ENCODE results near the gene PID1.

PID1 gene

DNA sequence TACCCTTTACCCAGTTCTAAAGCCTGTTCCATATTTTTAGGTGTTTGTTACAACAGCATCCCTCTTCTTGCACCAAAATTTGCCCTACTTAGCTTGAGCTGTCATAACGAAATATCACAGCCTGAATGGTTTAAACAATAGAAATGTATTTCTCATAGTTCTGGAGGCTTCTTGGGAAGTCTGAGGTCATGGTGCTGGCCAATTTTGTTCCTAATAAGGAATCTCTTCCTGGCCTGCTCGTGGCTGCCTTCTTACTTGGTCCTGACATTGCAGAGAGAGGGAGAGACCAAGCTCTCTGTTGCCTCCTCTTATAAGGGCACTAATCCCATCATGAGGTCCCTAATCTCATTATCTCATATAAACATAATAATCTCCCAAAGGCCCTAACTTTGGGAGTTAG, 267.8 kb downstream of the PID1 start:
- H3K4ac ChIP-seq (ENCODE audit: low read depth, low read length) = no peak overlapping the region
- no CpG with 5 or more reads among the region's 2 CpGs for WGBS (ENCODE audit: extremely low coverage, insufficient coverage, insufficient read length)
- DNase-seq = no peak

DNA sequence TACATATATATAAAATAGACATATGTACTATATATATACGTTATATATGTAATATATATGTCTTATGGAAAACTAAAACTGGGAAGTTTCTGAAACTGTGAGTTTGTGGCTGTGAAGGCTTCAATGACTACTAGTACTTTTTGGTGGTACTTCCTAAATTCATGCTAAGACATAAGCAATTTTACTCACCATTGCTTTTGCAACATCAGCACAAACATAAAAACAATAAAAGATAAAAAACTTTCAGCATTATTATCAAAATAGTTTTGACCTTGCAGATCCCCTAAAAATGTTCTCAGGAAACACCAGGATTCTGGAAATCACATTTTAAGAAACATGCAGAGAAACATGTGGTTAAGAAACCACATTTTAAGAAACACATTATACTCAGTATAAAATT, 269.9 kb downstream of the PID1 start:
- H2BK120ac ChIP-seq (ENCODE audit: insufficient read depth, low read length, poor library complexity) = no peak overlapping the region
- no peak overlapping the region for H3K18ac ChIP-seq (ENCODE audit: low read length)
- H3K27ac ChIP-seq (ENCODE audit: low read depth, low read length) = no peak overlapping the region
- no peak overlapping the region for H3K4me3 ChIP-seq (ENCODE audit: low read depth, low read length)
- H3K79me2 ChIP-seq (ENCODE audit: control insufficient read depth, insufficient read depth, low read length, poor library complexity) = no peaks in the 10 kb centered on the region
- H4K91ac ChIP-seq (ENCODE audit: low read depth, low read length) = no peak overlapping the region
- H3K36me3 ChIP-seq (ENCODE audit: control insufficient read depth in 1 of 2, insufficient read depth in 2 of 2, low read length in 2 of 2) = no peaks in the 10 kb centered on the region
- H3K4me2 ChIP-seq (ENCODE audit: low read length) = no peak overlapping the region
- H4K12ac ChIP-seq (ENCODE audit: low read depth, low read length) = no peak overlapping the region
- no peak overlapping the region for H2BK12ac ChIP-seq (ENCODE audit: low read length)
- no peak overlapping the region for H2AFZ ChIP-seq (ENCODE audit: insufficient read depth, low read length, poor library complexity)
- H3K23ac ChIP-seq (ENCODE audit: low read length) = no peak overlapping the region
- no peaks in the 10 kb centered on the region for H3K27me3 ChIP-seq (ENCODE audit: insufficient read depth, low read length)
- DNase-seq = no peak
- peaks cover 9% of the 10 kb centered on the region for H3K9me3 ChIP-seq (ENCODE audit: insufficient read depth, low read depth, low read length)
- H4K8ac ChIP-seq (ENCODE audit: low read depth, low read length) = no peak overlapping the region
- no peak overlapping the region for H3K4ac ChIP-seq (ENCODE audit: low read depth, low read length)
- no peak overlapping the region for H3K9ac ChIP-seq (ENCODE audit: low read length)
- no peak overlapping the region for H2AK5ac ChIP-seq (ENCODE audit: low read length)
- no peak overlapping the region for H2BK5ac ChIP-seq (ENCODE audit: low read depth, low read length, poor library complexity)
- no CpG with 5 or more reads among the region's 1 CpG for WGBS (ENCODE audit: extremely low coverage, insufficient coverage, insufficient read length)
- H3K4me1 ChIP-seq (ENCODE audit: control insufficient read depth in 1 of 2, insufficient read depth in 2 of 2, low read length in 2 of 2) = no peaks in the 10 kb centered on the region
- H3K79me1 ChIP-seq (ENCODE audit: low read length) = no peaks in the 10 kb centered on the region
- no peak overlapping the region for H3K14ac ChIP-seq (ENCODE audit: low read length)

More for the DNA sequence above, 267.8 kb downstream of the PID1 start:
- H2BK12ac ChIP-seq (ENCODE audit: low read length) = no peak overlapping the region
- H2BK5ac ChIP-seq (ENCODE audit: low read depth, low read length, poor library complexity) = no peak overlapping the region
- H4K12ac ChIP-seq (ENCODE audit: low read depth, low read length) = no peak overlapping the region
- no peak overlapping the region for H2BK120ac ChIP-seq (ENCODE audit: insufficient read depth, low read length, poor library complexity)
- no peak overlapping the region for H3K4me2 ChIP-seq (ENCODE audit: low read length)
- H2AK5ac ChIP-seq (ENCODE audit: low read length) = no peak overlapping the region
- no peak overlapping the region for H2AFZ ChIP-seq (ENCODE audit: insufficient read depth, low read length, poor library complexity)
- H3K14ac ChIP-seq (ENCODE audit: low read length) = no peak overlapping the region
- no peaks in the 10 kb centered on the region for H3K27me3 ChIP-seq (ENCODE audit: insufficient read depth, low read length)
- H3K4me3 ChIP-seq (ENCODE audit: low read depth, low read length) = no peak overlapping the region
- H3K79me1 ChIP-seq (ENCODE audit: low read length) = no peaks in the 10 kb centered on the region
- no peaks in the 10 kb centered on the region for H3K79me2 ChIP-seq (ENCODE audit: control insufficient read depth, insufficient read depth, low read length, poor library complexity)
- H4K8ac ChIP-seq (ENCODE audit: low read depth, low read length) = no peak overlapping the region
- H3K9ac ChIP-seq (ENCODE audit: low read length) = no peak overlapping the region
- H3K27ac ChIP-seq (ENCODE audit: low read depth, low read length) = no peak overlapping the region
- H3K36me3 ChIP-seq (ENCODE audit: control insufficient read depth in 1 of 2, insufficient read depth in 2 of 2, low read length in 2 of 2) = no peaks in the 10 kb centered on the region
- H3K23ac ChIP-seq (ENCODE audit: low read length) = no peak overlapping the region
- H3K9me3 ChIP-seq (ENCODE audit: insufficient read depth, low read depth, low read length) = peaks cover 9% of the 10 kb centered on the region
- H3K4me1 ChIP-seq (ENCODE audit: control insufficient read depth in 1 of 2, insufficient read depth in 2 of 2, low read length in 2 of 2) = no peaks in the 10 kb centered on the region
- H4K91ac ChIP-seq (ENCODE audit: low read depth, low read length) = no peak overlapping the region
- H3K18ac ChIP-seq (ENCODE audit: low read length) = no peak overlapping the region

GRCh38 chr2:228999326-228999725, 271.8 kb downstream of the PID1 start:
- H2AK5ac ChIP-seq (ENCODE audit: low read length) = no peak overlapping the region
- no CpG with 5 or more reads among the region's 1 CpG for WGBS (ENCODE audit: extremely low coverage, insufficient coverage, insufficient read length)
- no peak overlapping the region for H2BK12ac ChIP-seq (ENCODE audit: low read length)
- no peak overlapping the region for H2BK5ac ChIP-seq (ENCODE audit: low read depth, low read length, poor library complexity)
- H3K4me3 ChIP-seq (ENCODE audit: low read depth, low read length) = no peak overlapping the region
- H2BK120ac ChIP-seq (ENCODE audit: insufficient read depth, low read length, poor library complexity) = no peak overlapping the region
- no peak overlapping the region for H3K23ac ChIP-seq (ENCODE audit: low read length)
- H3K79me2 ChIP-seq (ENCODE audit: control insufficient read depth, insufficient read depth, low read length, poor library complexity) = no peaks in the 10 kb centered on the region
- H3K14ac ChIP-seq (ENCODE audit: low read length) = no peak overlapping the region
- no peak overlapping the region for H4K8ac ChIP-seq (ENCODE audit: low read depth, low read length)
- H2AFZ ChIP-seq (ENCODE audit: insufficient read depth, low read length, poor library complexity) = no peak overlapping the region
- H3K9me3 ChIP-seq (ENCODE audit: insufficient read depth, low read depth, low read length) = peaks cover 9% of the 10 kb centered on the region
- no peaks in the 10 kb centered on the region for H3K4me1 ChIP-seq (ENCODE audit: control insufficient read depth in 1 of 2, insufficient read depth in 2 of 2, low read length in 2 of 2)
- DNase-seq = no peak
- H3K18ac ChIP-seq (ENCODE audit: low read length) = no peak overlapping the region
- no peak overlapping the region for H3K9ac ChIP-seq (ENCODE audit: low read length)
- H4K12ac ChIP-seq (ENCODE audit: low read depth, low read length) = no peak overlapping the region
- H3K4ac ChIP-seq (ENCODE audit: low read depth, low read length) = no peak overlapping the region
- H3K27me3 ChIP-seq (ENCODE audit: insufficient read depth, low read length) = no peaks in the 10 kb centered on the region
- no peaks in the 10 kb centered on the region for H3K36me3 ChIP-seq (ENCODE audit: control insufficient read depth in 1 of 2, insufficient read depth in 2 of 2, low read length in 2 of 2)
- no peak overlapping the region for H3K4me2 ChIP-seq (ENCODE audit: low read length)
- no peak overlapping the region for H4K91ac ChIP-seq (ENCODE audit: low read depth, low read length)
- H3K27ac ChIP-seq (ENCODE audit: low read depth, low read length) = no peak overlapping the region
- H3K79me1 ChIP-seq (ENCODE audit: low read length) = no peaks in the 10 kb centered on the region

DNA sequence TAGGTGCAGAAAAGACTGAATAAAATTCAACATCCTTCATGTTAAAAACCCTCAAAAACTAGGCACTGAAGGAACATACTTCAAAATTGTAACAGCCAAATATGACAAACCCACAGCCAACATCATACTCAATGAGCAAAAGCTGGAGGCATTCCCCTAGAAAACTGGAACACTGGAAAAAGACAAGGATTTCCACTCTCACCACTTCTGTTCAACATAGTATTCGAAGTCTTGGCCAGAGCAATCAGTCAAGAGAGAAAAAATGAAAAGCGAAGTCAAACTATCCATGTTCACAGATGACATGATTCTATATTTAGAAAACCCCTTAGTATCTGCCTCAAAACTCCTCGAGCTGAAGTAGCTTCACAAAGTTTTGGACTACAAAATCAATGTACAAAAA, 282.3 kb downstream of the PID1 start:
- Histone ChIP-seq H4K12ac (ENCODE audit: low read depth, low read length) (no peak overlapping the region), H3K79me2 (ENCODE audit: control insufficient read depth, insufficient read depth, low read length, poor library complexity) (no peaks in the 10 kb centered on the region), H4K91ac (ENCODE audit: low read depth, low read length) (no peak overlapping the region), H3K27ac (ENCODE audit: low read depth, low read length) (no peak overlapping the region), H3K4ac (ENCODE audit: low read depth, low read length) (no peak overlapping the region), H3K18ac (ENCODE audit: low read length) (no peak overlapping the region), H3K36me3 (ENCODE audit: control insufficient read depth in 1 of 2, insufficient read depth in 2 of 2, low read length in 2 of 2) (peaks cover 0 to 3% of the 10 kb centered on the region in 2 experiments), H4K8ac (ENCODE audit: low read depth, low read length) (no peak overlapping the region), H3K27me3 (ENCODE audit: insufficient read depth, low read length) (no peaks in the 10 kb centered on the region), H2BK12ac (ENCODE audit: low read length) (no peak overlapping the region), H3K9ac (ENCODE audit: low read length) (no peak overlapping the region), H2AFZ (ENCODE audit: insufficient read depth, low read length, poor library complexity) (no peak overlapping the region), H2BK5ac (ENCODE audit: low read depth, low read length, poor library complexity) (no peak overlapping the region), H3K14ac (ENCODE audit: low read length) (no peak overlapping the region), H3K4me3 (ENCODE audit: low read depth, low read length) (no peak overlapping the region), H2BK120ac (ENCODE audit: insufficient read depth, low read length, poor library complexity) (no peak overlapping the region), H2AK5ac (ENCODE audit: low read length) (no peak overlapping the region), H3K79me1 (ENCODE audit: low read length) (no peaks in the 10 kb centered on the region), H3K23ac (ENCODE audit: low read length) (no peak overlapping the region), H3K4me2 (ENCODE audit: low read length) (no peak overlapping the region), H3K9me3 (ENCODE audit: insufficient read depth, low read depth, low read length) (peaks cover 21% of the 10 kb centered on the region), H3K4me1 (ENCODE audit: control insufficient read depth in 1 of 2, insufficient read depth in 2 of 2, low read length in 2 of 2) (no peaks in the 10 kb centered on the region)
- no CpG with 5 or more reads among the region's 3 CpGs for WGBS (ENCODE audit: extremely low coverage, insufficient coverage, insufficient read length)
- no peak for DNase-seq
